ENCODE results near the gene SOS1. TPM values are rescaled to one million over a fixed set of nuclear protein-coding genes. Genes with fewer than 3 reads are reported as not detected.
A peak's percentile ranks its signal among the peaks of the same experiment; 100 is the strongest.

SOS1 gene
- total and polyA plus RNA-seq, 2 of the 13 experiments (the other 11 are each of a cell fraction or from before 2014, with no cell fraction given), result 20.8 to 60.4 TPM

DNA sequence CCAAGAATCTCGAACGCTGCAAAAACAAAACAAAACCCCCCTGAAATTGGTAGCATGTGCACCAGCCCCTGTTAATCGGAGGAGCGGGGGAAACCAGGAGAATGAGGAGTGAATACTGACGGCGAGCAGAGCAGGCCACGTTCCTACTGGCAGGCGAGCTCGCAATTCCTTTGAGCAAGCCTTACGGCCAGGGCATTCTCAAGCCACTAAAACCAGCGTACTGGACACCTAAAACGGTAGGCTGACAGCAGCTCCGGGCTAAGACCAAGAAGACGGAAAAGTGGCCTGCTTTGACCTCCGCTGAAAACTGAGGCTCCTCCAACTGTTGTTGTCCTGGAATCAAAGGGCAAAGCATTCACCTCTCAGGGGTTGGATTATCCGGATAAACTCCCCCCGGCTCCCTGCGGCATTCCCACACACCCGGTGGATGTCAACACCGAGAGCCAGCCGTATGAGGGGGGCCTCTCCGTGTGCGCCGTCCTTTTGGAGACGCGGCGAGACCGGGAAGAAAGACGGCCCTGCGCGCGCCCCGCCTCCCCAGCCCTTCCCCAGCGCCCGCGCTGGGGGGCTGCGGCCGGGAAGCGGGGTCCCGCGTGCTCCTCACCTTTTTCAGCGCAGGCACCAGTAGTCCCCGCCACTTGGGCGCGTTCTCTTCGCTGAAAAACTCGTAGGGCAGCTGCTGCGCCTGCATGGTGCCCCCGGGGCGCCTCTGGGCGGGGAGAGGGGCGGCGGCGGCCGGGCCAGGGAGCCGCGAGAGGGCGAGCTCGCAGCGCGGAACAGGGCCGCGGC is 925 bp downstream of the SOS1 start (continued):
- TF ChIP-seq, protein P1, sequence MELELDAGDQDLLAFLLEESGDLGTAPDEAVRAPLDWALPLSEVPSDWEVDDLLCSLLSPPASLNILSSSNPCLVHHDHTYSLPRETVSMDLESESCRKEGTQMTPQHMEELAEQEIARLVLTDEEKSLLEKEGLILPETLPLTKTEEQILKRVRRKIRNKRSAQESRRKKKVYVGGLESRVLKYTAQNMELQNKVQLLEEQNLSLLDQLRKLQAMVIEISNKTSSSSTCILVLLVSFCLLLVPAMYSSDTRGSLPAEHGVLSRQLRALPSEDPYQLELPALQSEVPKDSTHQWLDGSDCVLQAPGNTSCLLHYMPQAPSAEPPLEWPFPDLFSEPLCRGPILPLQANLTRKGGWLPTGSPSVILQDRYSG (CRISPR knock-in tag; IDR thresholded peaks at IDR 0.05), result peak; percentile 64; the same call in 1 of the 2 replicates
- TF ChIP-seq ZSCAN29 (CRISPR knock-in tag; conservative IDR thresholded peaks at IDR 0.05) (no peak), ZMYM4 (CRISPR knock-in tag; IDR thresholded peaks at IDR 0.05) (peak; percentile 28; the same call in 1 of the 2 replicates), ETV6 (CRISPR knock-in tag; conservative IDR thresholded peaks at IDR 0.05) (peak; percentile 75; the same call in 1 of the 2 replicates), XRCC5 (optimal IDR thresholded peaks at IDR 0.05; ENCODE audit: low read length) (peak; percentile 45), NPAS2 (CRISPR knock-in tag; IDR thresholded peaks at IDR 0.05; ENCODE audit: borderline replicate concordance) (no peak), SIX4 (CRISPR knock-in tag; IDR thresholded peaks at IDR 0.05) (no peak), TGIF2 (CRISPR knock-in tag; IDR thresholded peaks at IDR 0.05) (peak; percentile 45; the same call in 1 of the 2 replicates), SOX6 (IDR thresholded peaks at IDR 0.05) (no peak), SOX6 (CRISPR knock-in tag; IDR thresholded peaks at IDR 0.05) (peak; percentile 45), FOXA1 (IDR thresholded peaks at IDR 0.05) (no peak), FOXA1 (CRISPR knock-in tag; IDR thresholded peaks at IDR 0.05) (no peak), ZNF724P (CRISPR knock-in tag; IDR thresholded peaks at IDR 0.05; ENCODE audit: borderline replicate concordance) (no peak), ZNF589 (CRISPR knock-in tag; conservative IDR thresholded peaks at IDR 0.05) (peak; percentile 80; the same call in 1 of the 2 replicates), ZNF891 (CRISPR knock-in tag; IDR thresholded peaks at IDR 0.05) (peak; percentile 84; the same call in 1 of the 2 replicates), HNF4A (CRISPR knock-in tag; IDR thresholded peaks at IDR 0.05) (peak; percentile 11; the same call in 1 of the 2 replicates), SP1 (IDR thresholded peaks at IDR 0.05) (no peak), SP1 (CRISPR knock-in tag; IDR thresholded peaks at IDR 0.05) (no peak), NFYB (CRISPR knock-in tag; IDR thresholded peaks at IDR 0.05) (peak; percentile 34; the same call in 1 of the 2 replicates)
- TF ChIP-seq, protein P2, sequence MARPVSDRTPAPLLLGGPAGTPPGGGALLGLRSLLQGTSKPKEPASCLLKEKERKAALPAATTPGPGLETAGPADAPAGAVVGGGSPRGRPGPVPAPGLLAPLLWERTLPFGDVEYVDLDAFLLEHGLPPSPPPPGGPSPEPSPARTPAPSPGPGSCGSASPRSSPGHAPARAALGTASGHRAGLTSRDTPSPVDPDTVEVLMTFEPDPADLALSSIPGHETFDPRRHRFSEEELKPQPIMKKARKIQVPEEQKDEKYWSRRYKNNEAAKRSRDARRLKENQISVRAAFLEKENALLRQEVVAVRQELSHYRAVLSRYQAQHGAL (CRISPR knock-in tag; IDR thresholded peaks at IDR 0.05; ENCODE audit: not compliant biosample characterization), result peak; percentile 54
- TF ChIP-seq, protein P3, sequence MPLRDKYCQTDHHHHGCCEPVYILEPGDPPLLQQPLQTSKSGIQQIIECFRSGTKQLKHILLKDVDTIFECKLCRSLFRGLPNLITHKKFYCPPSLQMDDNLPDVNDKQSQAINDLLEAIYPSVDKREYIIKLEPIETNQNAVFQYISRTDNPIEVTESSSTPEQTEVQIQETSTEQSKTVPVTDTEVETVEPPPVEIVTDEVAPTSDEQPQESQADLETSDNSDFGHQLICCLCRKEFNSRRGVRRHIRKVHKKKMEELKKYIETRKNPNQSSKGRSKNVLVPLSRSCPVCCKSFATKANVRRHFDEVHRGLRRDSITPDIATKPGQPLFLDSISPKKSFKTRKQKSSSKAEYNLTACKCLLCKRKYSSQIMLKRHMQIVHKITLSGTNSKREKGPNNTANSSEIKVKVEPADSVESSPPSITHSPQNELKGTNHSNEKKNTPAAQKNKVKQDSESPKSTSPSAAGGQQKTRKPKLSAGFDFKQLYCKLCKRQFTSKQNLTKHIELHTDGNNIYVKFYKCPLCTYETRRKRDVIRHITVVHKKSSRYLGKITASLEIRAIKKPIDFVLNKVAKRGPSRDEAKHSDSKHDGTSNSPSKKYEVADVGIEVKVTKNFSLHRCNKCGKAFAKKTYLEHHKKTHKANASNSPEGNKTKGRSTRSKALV (CRISPR knock-in tag; IDR thresholded peaks at IDR 0.05), result peak; percentile 89
- TF ChIP-seq, protein P4, sequence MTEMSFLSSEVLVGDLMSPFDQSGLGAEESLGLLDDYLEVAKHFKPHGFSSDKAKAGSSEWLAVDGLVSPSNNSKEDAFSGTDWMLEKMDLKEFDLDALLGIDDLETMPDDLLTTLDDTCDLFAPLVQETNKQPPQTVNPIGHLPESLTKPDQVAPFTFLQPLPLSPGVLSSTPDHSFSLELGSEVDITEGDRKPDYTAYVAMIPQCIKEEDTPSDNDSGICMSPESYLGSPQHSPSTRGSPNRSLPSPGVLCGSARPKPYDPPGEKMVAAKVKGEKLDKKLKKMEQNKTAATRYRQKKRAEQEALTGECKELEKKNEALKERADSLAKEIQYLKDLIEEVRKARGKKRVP (CRISPR knock-in tag; IDR thresholded peaks at IDR 0.05), result peak in 1 of 2 experiments; percentile 42; a peak in 1 of 4 replicates
- TF ChIP-seq, protein P5, sequence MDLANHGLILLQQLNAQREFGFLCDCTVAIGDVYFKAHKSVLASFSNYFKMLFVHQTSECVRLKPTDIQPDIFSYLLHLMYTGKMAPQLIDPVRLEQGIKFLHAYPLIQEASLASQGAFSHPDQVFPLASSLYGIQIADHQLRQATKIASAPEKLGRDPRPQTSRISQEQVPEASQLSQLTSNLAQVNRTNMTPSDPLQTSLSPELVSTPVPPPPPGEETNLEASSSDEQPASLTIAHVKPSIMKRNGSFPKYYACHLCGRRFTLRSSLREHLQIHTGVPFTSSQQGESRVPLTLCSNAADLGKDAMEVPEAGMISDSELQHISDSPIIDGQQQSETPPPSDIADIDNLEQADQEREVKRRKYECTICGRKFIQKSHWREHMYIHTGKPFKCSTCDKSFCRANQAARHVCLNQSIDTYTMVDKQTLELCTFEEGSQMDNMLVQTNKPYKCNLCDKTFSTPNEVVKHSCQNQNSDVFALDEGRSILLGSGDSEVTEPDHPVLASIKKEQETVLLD (CRISPR knock-in tag; IDR thresholded peaks at IDR 0.05; ENCODE audit: low read depth), result peak; percentile 63; the same call in 1 of the 2 replicates
- TF ChIP-seq, protein P6, sequence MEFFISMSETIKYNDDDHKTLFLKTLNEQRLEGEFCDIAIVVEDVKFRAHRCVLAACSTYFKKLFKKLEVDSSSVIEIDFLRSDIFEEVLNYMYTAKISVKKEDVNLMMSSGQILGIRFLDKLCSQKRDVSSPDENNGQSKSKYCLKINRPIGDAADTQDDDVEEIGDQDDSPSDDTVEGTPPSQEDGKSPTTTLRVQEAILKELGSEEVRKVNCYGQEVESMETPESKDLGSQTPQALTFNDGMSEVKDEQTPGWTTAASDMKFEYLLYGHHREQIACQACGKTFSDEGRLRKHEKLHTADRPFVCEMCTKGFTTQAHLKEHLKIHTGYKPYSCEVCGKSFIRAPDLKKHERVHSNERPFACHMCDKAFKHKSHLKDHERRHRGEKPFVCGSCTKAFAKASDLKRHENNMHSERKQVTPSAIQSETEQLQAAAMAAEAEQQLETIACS (CRISPR knock-in tag; IDR thresholded peaks at IDR 0.05), result no peak

Measured in HepG2 (cell line).